Transverse colon (tissue), 4 donors: ENCODE results near the gene TAC4. TPM values are rescaled to one million over a fixed set of nuclear protein-coding genes. Genes with fewer than 3 reads are reported as not detected.

Source experiments
- DNase-seq: peaks from one replicate; pipeline ENCODE4 v3.0.0-alpha.2; 2019
- H3K27ac ChIP-seq, 4 donors: fragments of 200-600 bp; sonication (generic); 2 replicates each; pipeline ENCODE4 v1.5.1; 2016 to 2018; ENCODE audit warnings: inconsistent platforms in 4 of 4
- H3K27me3 ChIP-seq: fragments of 200-600 bp; sonication (generic); 2 replicates; pipeline ENCODE4 v1.5.1; 2017; ENCODE audit warnings: inconsistent platforms
- H3K36me3 ChIP-seq, 4 donors: fragments of 200-600 bp; sonication (generic); 2 replicates each; pipeline ENCODE4 v1.5.1; 2017 to 2019; ENCODE audit warnings: inconsistent platforms in 4 of 4
- H3K4me1 ChIP-seq, 4 donors: fragments of 200-600 bp; sonication (generic); 2 replicates each; pipeline ENCODE4 v1.5.1; 2017 to 2020; ENCODE audit warnings: inconsistent platforms in 4 of 4
- H3K4me3 ChIP-seq, 4 donors: fragments of 200-600 bp; sonication (generic); 1 replicate in 1 of 4; 2 replicates in 3 of 4; pipeline versions ENCODE4 v1.5.1 to v1.6.1; 2017 to 2019; ENCODE audit warnings: inconsistent platforms in 4 of 4
- H3K9me3 ChIP-seq, 2 donors: fragments of 200-600 bp; sonication (generic); 2 replicates each; pipeline ENCODE4 v1.5.1; 2017 to 2019; ENCODE audit warnings: inconsistent platforms in 2 of 2
- EP300 ChIP-seq: sonication (generic); formaldehyde crosslinking; IDR thresholded peaks from one replicate; pipeline ENCODE4 v1.6.1; 2017; ENCODE audit warnings: antibody characterized with exemption, low read depth
- POLR2A ChIP-seq: fragments of 450-650 bp; IDR thresholded peaks from one replicate; pipeline ENCODE4 v1.6.1; 2016; ENCODE audit warnings: antibody characterized with exemption, mild to moderate bottlenecking, moderate library complexity
- POLR2AphosphoS5 ChIP-seq, 3 donors: sonication (generic); formaldehyde crosslinking; IDR thresholded peaks; one replicate each; pipeline ENCODE4 v1.6.1; 2016; ENCODE audit warnings: antibody characterized with exemption in 3 of 3
- WGBS, 2 donors: methylation state at CpG; one replicate each; pipeline ENCODE4 v1.1.5; 2018; ENCODE audit warnings: low coverage in 1 of 2; 5-methylcytosine and 5-hydroxymethylcytosine counted together
- in situ Hi-C, 4 donors: fragments of 200-750 bp; cut with MboI; loops; one replicate each; pipeline versions ENCODE4 v1.15.0 to v1.15.1; 2017; ENCODE audit warnings: low sequenced_read_pairs in 3 of 4, low pct_ligation_motif_present in 1 of 4, low pct_unique_long_range_greater_than_20kb in 1 of 4
- intact Hi-C: fragments of 100-400 bp; cut with DNase I; formaldehyde crosslinking; loops from one replicate; pipeline ENCODE4 v1.15.1; 2023; ENCODE audit warnings: low total_unique reads
- total RNA-seq, 4 donors: library from RNA; depleted of rRNA; stranded (reverse); fragments of >200 nt; gene quantifications; one replicate each; pipeline ENCODE4 v1.1.0, GENCODE V29; 2016
- TF ChIP-seq, protein P1 (sequence below), 5 experiments: fragments of 200-600 bp in 3 of 5; fragments of 450-650 bp in 2 of 5; sonication (generic) in 3 of 5; IDR thresholded peaks; 1 replicate in 2 of 5; 2 replicates in 3 of 5; pipeline ENCODE4 v1.5.1; 2016 to 2017; ENCODE audit warnings: antibody characterized with exemption in 5 of 5, inconsistent platforms in 3 of 5, mild to moderate bottlenecking in 2 of 5, moderate library complexity in 1 of 5

Gene TAC4
- total RNA-seq, 4 donors from 2014 or later = not detected

DNA sequence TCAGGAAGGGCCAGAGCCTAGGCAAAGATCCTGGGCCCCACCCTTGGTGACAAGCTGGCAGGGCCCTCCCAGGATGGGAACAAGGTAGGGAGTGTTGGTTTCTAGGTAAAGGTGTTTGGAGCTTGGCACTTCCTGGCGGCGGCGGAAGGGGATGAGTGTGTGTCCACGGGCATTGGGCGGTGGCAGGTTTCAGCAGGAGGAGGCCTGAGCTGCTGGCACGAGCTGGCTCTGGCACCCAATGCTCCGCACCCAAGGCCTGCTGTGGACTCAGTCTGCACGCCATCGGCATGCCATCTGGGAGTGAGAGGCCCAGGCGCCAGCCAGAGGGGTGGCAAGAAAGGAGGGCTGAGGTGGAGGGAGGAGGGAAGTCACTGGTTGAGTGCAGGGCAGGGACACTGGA is 46.9 kb upstream of the TAC4 start:
- peaks cover 95% of the 10 kb centered on the region for H3K27me3 ChIP-seq
- H3K9me3 ChIP-seq = no peaks in the 10 kb centered on the region
- H3K27ac ChIP-seq = no peak overlapping the region
- H3K4me1 ChIP-seq = peaks cover 0 to 6% (median 0%) of the 10 kb centered on the region in 4 donors
- in situ Hi-C loops (no loop called here), intact Hi-C loops (no loop called here)
- DNase-seq = no peak
- H3K4me3 ChIP-seq = no peak overlapping the region
- 65 to 67% methylated on average over 1 to 10 of the region's 10 CpGs for WGBS, 2 donors
- no peaks in the 10 kb centered on the region for H3K36me3 ChIP-seq
- no peak for TF ChIP-seq EP300
- TF ChIP-seq POLR2AphosphoS5 (IDR thresholded peaks at IDR 0.05) = no peak
- no peak for TF ChIP-seq POLR2A

DNA sequence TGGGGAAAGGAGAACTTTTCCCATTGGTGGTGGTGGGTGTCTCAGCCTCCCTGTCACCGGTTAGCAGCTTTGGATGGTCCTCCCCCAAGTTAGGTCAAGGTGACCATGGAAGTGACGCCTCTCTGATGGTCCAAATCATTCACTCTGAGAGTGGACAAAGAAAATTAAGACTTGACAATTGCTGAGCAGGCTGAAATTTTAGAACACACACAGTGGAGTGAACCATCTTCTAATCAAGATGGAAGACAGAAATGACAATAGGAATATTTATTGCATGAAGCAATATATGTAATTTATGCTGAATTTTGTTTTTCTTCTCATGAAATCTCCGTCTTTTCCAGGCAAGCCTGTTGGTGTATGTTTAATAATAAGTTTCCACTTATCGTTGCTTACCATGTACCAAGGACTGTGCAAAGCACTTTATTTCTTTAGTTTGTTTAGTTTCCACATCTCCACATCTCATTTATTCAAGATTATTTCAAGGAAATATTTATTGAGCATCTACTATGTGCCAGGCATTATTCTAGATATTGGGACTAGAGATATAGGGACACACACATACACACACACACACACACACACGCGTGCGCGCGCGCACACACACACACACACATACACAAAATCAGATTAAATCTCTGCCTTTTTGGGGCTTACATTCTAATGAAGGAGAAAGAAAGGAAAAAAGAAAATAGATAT is 44.0 kb upstream of the TAC4 start:
- H3K27ac ChIP-seq = no peak overlapping the region
- no peak for DNase-seq
- 82 to 100% methylated on average over 2 to 10 of the region's 10 CpGs for WGBS, 2 donors
- peaks cover 0 to 6% (median 0%) of the 10 kb centered on the region in 4 donors for H3K4me1 ChIP-seq
- TF ChIP-seq, protein P1, sequence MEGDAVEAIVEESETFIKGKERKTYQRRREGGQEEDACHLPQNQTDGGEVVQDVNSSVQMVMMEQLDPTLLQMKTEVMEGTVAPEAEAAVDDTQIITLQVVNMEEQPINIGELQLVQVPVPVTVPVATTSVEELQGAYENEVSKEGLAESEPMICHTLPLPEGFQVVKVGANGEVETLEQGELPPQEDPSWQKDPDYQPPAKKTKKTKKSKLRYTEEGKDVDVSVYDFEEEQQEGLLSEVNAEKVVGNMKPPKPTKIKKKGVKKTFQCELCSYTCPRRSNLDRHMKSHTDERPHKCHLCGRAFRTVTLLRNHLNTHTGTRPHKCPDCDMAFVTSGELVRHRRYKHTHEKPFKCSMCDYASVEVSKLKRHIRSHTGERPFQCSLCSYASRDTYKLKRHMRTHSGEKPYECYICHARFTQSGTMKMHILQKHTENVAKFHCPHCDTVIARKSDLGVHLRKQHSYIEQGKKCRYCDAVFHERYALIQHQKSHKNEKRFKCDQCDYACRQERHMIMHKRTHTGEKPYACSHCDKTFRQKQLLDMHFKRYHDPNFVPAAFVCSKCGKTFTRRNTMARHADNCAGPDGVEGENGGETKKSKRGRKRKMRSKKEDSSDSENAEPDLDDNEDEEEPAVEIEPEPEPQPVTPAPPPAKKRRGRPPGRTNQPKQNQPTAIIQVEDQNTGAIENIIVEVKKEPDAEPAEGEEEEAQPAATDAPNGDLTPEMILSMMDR (IDR thresholded peaks at IDR 0.05) = no peak
- no peak for TF ChIP-seq POLR2AphosphoS5 (IDR thresholded peaks at IDR 0.05)
- TF ChIP-seq POLR2A = no peak
- no peak for TF ChIP-seq EP300
- peaks cover 98% of the 10 kb centered on the region for H3K27me3 ChIP-seq
- no peaks in the 10 kb centered on the region for H3K9me3 ChIP-seq
- in situ Hi-C loops (no loop called here), intact Hi-C loops (no loop called here)
- H3K36me3 ChIP-seq = no peaks in the 10 kb centered on the region
- no peak overlapping the region for H3K4me3 ChIP-seq

DNA sequence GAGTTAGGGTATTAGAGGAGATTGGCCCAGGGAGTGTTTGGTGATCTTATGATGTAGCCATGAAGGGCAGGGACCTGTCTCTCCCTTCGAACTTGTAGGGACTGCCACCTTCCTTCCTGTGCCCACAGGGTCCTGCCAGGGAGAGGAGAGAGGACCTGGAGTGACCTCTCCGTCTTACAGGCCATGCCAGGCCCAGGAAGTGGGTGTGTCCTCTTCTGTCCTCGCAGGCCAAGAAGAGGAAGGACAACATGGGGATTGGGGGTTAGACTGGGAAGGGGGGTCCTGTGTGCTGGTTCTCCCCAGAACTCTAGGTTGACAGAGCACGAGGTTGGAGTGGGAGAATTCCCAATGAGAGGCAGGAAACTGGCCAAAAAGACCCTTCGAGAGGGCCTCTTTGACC is 43.4 kb upstream of the TAC4 start:
- WGBS, 2 donors = 50 to 70% methylated on average over 2 to 5 of the region's 5 CpGs
- in situ Hi-C loops = no loop called here
- no peaks in the 10 kb centered on the region for H3K36me3 ChIP-seq
- TF ChIP-seq EP300 (no peak), POLR2A (no peak), POLR2AphosphoS5 (IDR thresholded peaks at IDR 0.05) (no peak)
- TF ChIP-seq, protein P1 (IDR thresholded peaks at IDR 0.05) = no peak
- H3K9me3 ChIP-seq = no peaks in the 10 kb centered on the region
- H3K27ac ChIP-seq = no peak overlapping the region
- H3K4me1 ChIP-seq = peaks cover 0 to 6% (median 0%) of the 10 kb centered on the region in 4 donors
- peaks cover 97% of the 10 kb centered on the region for H3K27me3 ChIP-seq
- DNase-seq = no peak
- intact Hi-C loops = no loop called here
- H3K4me3 ChIP-seq = no peak overlapping the region

DNA sequence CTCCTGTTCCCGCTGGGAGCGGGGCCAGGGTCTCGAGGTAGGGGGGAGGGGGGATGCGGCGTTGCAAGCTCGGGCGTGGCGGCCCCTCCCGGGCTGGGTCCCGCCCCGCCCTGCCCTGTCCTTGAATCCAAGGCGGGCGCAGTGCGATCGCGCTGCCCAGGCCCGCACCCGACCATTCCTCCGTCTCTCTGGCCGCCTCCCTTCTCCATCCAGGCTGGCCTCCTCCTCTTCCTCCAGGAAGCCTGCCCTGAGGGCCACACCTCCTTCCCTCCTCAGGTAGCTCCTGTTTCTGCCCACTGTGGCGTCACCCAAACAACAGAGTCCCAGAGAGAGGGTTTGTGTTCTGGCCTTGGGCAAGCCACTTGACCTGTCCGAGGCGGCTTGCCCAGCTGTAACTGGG is 43.0 kb upstream of the TAC4 start:
- in situ Hi-C loops = no loop called here
- 63% methylated on average over 11 of the region's 23 CpGs; no CpG with 5 or more reads in 1 of the 2 donors for WGBS, 2 donors
- no peaks in the 10 kb centered on the region for H3K36me3 ChIP-seq
- peaks cover 0 to 6% (median 0%) of the 10 kb centered on the region in 4 donors for H3K4me1 ChIP-seq
- no peaks in the 10 kb centered on the region for H3K9me3 ChIP-seq
- no peak overlapping the region for H3K4me3 ChIP-seq
- H3K27me3 ChIP-seq = peaks cover 97% of the 10 kb centered on the region
- no peak for DNase-seq
- intact Hi-C loops = no loop called here
- TF ChIP-seq POLR2AphosphoS5 (IDR thresholded peaks at IDR 0.05) (no peak), POLR2A (no peak), EP300 (no peak)
- TF ChIP-seq, protein P1 (IDR thresholded peaks at IDR 0.05) = no peak
- H3K27ac ChIP-seq = no peak overlapping the region
